NCI-H1694 treated with DMSO at 0.1 percent for 48 hours (cell line): ENCODE results near the gene TOMM7.
"Not testable (repeated sequence)": the region's sequence is repeated elsewhere in the genome, so short reads cannot be mapped to it uniquely, and the experiment has no call there.

Source experiments
- DNase-seq: peaks from one replicate; lab custom pipeline; 2025; lab: John Stamatoyannopoulos, UW

The TOMM7 gene

GRCh38 chr7:22853674-22854157, 31.1 kb upstream of the TOMM7 start:
- DNase-seq = peak; percentile 38

GRCh38 chr7:22853138-22853537, 30.5 kb upstream of the TOMM7 start:
- no peak for DNase-seq

DNA sequence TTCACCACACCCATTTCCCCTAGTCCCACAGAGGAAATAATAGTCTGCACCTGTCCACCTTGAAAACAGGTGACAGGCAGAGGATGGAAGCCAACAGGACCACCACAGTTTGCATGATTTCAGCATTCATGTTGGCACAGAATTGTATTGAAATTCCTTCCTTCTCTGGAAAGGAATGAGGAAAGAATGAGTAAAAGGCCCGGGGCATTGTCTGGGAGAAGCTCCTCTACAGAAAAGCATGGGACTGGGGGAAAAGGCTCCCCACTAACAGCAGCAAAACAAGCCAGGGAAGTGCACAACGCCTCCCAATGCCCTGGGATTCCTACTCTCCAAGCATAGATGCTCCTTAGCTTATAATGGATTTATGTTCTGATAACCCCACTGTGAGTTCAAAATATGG, 28.5 kb upstream of the TOMM7 start:
- no peak for DNase-seq

DNA sequence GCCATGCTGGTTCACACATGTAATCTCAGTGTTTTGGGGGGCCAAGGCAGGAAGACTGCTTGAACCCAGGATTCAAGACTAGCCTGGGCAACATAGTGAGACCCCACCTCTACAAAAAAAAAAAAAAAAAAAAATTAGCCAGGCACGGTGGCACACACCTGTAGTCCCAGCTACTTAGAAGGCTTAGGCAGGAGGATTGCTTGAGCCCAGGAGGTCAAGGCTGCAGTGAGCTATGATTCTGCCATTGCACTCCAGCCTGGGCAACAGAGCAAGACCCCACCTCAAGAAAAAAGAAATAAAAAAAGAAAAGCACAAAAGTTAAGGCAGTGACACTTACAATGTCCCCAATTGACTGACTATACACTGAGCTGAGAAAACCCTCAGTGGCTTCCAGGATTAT, 27.7 kb upstream of the TOMM7 start:
- not testable (repeated sequence) for DNase-seq

DNA sequence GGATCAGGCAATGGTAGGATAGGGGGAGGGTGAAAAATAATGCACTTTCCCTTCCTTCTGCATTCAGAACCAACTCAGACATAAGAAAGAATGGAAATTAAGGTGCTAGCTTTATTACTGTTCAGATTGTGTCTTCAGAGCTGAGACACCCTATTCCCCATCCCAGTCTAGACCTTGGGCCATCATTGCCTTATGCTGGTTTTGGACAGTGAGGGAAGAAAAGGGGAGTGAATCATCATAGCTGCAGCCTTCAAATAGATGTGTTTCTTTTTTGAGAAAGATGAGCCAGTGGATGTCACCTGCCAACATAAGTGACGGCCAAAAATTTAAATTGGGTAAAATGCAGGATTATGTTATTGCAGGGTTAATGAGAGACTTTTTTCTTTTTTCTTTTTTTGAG, 27.0 kb upstream of the TOMM7 start:
- DNase-seq = peak; percentile 71

DNA sequence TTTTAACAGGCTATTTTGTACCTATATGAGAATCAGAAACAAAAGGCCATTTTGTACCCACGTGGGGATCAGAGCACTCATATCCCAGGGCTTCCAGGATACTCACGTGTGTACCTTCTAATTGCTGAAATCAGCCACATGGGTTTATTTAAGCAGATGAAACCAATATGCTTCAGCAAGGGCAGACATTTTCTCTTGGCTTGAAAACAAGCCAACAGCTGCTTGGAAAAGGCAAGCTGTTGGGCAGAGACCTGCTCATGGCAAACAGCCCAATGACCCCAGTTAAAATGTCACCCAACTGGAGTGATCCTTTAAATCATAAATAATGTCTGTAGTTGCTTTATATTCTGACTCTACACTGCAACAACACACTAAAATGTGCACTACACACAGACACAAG, 26.5 kb upstream of the TOMM7 start:
- DNase-seq = peak; percentile 99

- no peak for DNase-seq
Measured at GRCh38 chr7:22846961-22847360, 24.3 kb upstream of the TOMM7 start.

DNA sequence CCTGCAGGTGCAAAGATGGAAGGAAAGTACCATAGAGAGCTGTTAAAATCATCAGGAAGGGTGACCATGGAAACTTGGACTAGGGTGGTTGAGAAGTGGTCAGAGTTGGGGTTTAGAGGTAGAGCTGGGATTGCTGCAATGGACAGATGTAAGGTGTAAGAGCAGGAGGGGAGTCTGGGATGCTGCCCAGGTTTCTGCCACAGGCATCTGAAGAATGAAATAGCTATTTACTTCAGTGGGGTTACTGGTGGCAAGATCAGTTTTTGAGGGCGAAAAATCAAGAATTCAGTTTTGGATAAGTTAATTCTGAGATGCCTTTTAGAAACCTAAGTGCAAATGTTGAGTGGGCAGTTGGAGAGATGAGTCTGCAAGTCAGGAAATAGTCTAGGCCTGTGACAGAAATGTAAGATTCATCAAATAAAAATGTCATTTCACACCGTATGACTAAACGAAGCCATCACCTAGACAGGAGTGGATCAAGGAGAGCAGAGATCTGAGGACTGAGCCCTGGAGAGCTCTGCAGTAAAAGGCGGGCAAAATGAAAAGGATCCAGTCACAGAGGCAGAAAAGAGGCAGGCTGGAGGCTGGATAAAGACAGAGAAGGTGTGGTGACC, 22.7 kb upstream of the TOMM7 start:
- DNase-seq = no peak

- no peak for DNase-seq
Measured at GRCh38 chr7:22843681-22844309, 21.1 kb upstream of the TOMM7 start.

DNA sequence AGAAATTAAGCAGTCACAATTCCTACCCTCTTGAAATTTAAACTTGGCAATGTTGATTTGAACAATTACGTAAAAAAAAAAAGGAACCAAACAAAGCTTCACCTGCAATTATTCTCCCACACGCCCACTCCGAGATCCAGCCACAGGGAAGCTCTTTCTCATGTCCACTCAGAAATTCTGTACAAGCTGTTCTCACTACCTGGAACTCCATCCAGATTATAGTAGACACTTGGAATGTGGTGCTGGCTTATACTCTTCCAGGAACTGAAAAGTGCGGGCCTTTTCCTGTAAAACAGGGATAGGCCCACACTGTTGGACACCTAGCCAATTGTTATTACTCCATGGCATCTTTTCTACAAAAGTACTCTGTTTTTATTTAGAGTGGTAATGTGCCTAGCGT, 20.3 kb upstream of the TOMM7 start:
- no peak for DNase-seq

- DNase-seq = peak; percentile 67
Measured at GRCh38 chr7:22842383-22842941, 19.8 kb upstream of the TOMM7 start.

GRCh38 chr7:22841954-22842353, 19.3 kb upstream of the TOMM7 start:
- DNase-seq = no peak

DNA sequence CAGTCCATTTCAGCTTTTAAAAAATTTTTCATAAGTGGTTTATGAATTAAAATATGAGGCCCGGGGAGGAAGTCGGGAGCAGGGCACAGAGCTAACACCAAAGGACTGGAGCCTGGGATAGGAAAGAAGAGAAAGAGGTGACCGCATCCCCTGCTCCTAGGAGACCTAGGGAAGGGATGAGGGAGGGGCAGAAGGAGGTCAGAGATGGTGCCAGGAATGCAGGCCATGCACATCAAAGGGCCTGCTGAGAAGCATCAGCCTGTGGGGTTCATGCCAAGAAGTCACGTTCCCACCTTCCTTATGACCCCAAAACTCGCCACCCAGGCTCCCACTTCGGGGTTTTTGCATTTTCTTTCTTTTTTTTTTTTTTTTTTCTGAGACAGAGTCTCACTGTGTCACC, 14.7 kb upstream of the TOMM7 start:
- no peak for DNase-seq

DNA sequence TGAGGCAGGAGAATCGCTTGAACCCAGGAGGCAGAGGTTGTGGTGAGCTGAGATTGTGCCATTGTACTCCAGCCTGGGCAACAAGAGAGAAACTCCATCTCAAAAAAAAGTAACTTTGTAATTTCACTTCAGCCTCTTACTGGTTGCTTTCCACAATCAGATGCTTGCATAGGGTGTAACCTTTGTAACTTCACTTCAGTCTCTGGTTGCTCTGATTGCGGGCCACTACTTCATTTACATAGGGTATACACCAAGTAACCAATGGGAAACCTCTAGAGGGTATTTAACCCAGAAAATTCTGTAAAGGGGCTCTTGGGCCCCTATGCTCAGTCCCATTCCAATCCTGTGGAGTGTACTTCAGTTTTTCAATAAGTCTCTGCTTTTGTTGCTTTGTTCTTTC, 13.9 kb upstream of the TOMM7 start:
- DNase-seq = not testable (repeated sequence)

GRCh38 chr7:22833957-22834356, 11.3 kb upstream of the TOMM7 start:
- no peak for DNase-seq

DNA sequence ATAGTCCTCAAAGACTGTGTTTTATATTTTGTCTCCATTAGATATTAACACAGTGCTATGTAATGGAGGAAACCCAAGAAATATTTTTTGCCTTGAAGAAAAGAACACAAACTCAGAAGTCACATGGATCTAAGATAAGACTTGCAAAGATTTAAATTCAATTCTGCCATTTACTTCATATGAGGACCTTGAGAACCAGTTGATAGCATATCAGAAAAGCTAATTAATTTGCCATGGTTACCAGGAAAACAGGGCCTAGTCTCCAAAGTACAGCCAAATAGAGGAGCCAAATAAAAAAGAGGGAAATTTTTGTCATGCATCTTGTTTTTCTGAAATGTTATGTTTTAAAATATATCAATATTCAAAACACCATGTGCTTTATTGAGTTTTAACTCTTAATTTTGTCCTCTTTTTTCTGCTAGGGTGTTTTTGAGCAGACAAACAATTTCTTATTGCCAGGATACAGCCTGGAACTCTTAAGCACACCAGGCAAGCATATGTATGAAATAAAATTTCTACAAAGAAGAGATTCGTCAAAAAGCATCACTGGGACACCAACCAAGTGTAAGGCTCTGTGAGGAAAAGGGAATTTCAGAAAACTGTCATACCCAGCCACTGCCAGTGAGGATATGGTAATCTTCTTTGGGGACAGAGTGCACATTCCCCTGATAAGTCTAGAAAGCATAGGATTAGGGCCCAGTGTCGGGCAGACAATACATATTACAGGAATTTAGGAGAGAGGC, 10.6 kb upstream of the TOMM7 start:
- no peak for DNase-seq

DNA sequence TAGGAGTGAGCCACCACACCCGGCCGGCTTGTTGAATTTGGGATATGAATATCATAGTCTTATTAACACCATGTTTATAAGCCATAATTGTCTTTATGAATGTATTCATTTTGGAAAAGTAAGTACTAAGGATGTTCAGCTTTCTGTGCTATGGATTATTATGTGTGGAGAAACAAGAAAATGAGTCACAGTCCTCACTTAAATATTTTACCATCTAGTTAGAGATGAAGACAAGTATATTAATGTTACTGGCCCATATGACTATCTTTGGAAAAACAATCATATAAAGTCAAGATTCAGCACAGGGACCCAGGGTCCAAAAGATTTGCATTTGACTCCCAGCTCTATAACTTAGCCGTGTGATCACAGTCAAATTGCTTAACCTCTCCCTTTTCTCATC, 9.8 kb upstream of the TOMM7 start:
- DNase-seq = no peak

DNA sequence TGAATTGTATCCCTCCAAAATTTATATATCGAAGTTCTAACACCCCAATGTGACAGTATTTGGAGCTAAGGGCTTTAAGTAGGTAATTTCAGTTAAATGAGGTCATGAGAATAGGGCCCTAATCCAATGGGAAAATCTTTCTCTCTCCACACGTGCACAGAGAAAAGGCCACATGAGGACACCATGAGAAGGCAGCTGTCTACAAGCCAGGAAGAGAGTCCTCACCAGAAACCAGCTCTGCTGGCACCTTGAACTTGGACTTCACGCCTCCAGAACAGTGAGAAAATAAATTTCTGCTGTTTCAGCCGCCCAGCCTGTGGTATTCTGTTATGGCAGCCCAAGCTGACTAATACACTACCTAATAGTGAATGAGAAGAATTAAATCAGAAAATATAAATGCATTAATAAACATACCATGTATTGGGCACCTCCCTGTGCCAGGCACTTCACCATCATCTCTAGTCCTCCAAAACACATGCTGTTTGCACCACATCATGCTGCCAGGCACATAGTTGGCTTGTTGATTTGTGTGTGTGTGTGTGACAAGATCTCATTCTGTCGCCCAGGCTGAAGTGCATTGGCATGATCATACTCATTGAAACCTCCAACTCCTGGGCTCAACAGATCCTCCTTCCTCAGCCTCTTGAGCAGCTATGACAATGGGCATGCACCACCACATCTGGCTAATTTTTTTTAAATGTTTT, 9.1 kb upstream of the TOMM7 start:
- no peak for DNase-seq

GRCh38 chr7:22827563-22827962, 4.9 kb upstream of the TOMM7 start:
- DNase-seq = no peak

DNA sequence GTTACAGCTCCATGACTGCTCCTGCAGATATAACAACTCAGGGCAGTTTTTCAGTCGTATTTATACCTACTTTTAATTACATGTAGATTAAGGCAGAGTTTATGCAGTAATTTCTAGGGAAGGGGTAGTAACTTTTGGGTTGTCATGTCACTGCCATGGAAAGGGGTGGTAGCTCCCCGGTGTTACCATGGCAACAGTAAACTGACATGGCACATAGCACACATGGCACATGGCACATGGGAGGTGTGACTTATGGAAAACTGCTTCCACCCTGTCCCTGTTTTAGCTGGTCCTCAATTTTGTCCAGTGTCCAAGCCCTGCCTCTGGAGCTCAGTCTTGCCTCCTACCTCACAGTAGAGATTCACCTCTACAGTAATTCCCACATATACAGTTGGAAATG, 3.9 kb upstream of the TOMM7 start:
- DNase-seq = no peak

GRCh38 chr7:22824760-22825159, 2.1 kb upstream of the TOMM7 start:
- DNase-seq = no peak

- no peak for DNase-seq
Measured at GRCh38 chr7:22823142-22823497, 471 bp upstream of the TOMM7 start.
